ENCODE measurements around the gene FAM83G. TPM values are rescaled to one million over a fixed set of nuclear protein-coding genes. Genes with fewer than 3 reads are reported as not detected.
"Not testable (repeated sequence)": the region's sequence is repeated elsewhere in the genome, so short reads cannot be mapped to it uniquely, and the experiment has no call there.

The FAM83G gene
- total RNA-seq, 1 donor from 2014 or later = 28.4 TPM

- no peak for DNase-seq (ENCODE audit: low read depth)
These were observed 18.8 kb upstream of the FAM83G start for GRCh38 chr17:19023209-19023999.

GRCh38 chr17:19022747-19023146, 18.2 kb upstream of the FAM83G start:
- H3K27me3 ChIP-seq (ENCODE audit: control insufficient read depth, insufficient read depth, low read length) = no peaks in the 10 kb centered on the region
- H3K4me3 ChIP-seq (ENCODE audit: low read depth, low read length) = no peak overlapping the region
- TF ChIP-seq, protein P1, sequence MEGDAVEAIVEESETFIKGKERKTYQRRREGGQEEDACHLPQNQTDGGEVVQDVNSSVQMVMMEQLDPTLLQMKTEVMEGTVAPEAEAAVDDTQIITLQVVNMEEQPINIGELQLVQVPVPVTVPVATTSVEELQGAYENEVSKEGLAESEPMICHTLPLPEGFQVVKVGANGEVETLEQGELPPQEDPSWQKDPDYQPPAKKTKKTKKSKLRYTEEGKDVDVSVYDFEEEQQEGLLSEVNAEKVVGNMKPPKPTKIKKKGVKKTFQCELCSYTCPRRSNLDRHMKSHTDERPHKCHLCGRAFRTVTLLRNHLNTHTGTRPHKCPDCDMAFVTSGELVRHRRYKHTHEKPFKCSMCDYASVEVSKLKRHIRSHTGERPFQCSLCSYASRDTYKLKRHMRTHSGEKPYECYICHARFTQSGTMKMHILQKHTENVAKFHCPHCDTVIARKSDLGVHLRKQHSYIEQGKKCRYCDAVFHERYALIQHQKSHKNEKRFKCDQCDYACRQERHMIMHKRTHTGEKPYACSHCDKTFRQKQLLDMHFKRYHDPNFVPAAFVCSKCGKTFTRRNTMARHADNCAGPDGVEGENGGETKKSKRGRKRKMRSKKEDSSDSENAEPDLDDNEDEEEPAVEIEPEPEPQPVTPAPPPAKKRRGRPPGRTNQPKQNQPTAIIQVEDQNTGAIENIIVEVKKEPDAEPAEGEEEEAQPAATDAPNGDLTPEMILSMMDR (IDR thresholded peaks at IDR 0.05; ENCODE audit: insufficient read depth, low read length, severe bottlenecking) = no peak
- no peak for DNase-seq (ENCODE audit: low read depth)
- FAIRE-seq = no peak
- H3K36me3 ChIP-seq (ENCODE audit: control insufficient read depth, insufficient read depth, low read length) = no peaks in the 10 kb centered on the region

More at GRCh38 chr17:19023209-19023999, 18.8 kb upstream of the FAM83G start:
- no peaks in the 10 kb centered on the region for H3K36me3 ChIP-seq (ENCODE audit: control insufficient read depth, insufficient read depth, low read length)
- FAIRE-seq = no peak
- H3K4me3 ChIP-seq (ENCODE audit: low read depth, low read length) = no peak overlapping the region
- no peaks in the 10 kb centered on the region for H3K27me3 ChIP-seq (ENCODE audit: control insufficient read depth, insufficient read depth, low read length)
- TF ChIP-seq, protein P1 (IDR thresholded peaks at IDR 0.05; ENCODE audit: insufficient read depth, low read length, severe bottlenecking) = no peak

- FAIRE-seq (no peak), DNase-seq (ENCODE audit: low read depth) (no peak)
- no peak overlapping the region for H3K4me3 ChIP-seq (ENCODE audit: low read depth, low read length)
- H3K36me3 ChIP-seq (ENCODE audit: control insufficient read depth, insufficient read depth, low read length) = no peaks in the 10 kb centered on the region
- no peaks in the 10 kb centered on the region for H3K27me3 ChIP-seq (ENCODE audit: control insufficient read depth, insufficient read depth, low read length)
- TF ChIP-seq, protein P1 (IDR thresholded peaks at IDR 0.05; ENCODE audit: insufficient read depth, low read length, severe bottlenecking) = no peak
These were observed 17.6 kb upstream of the FAM83G start for GRCh38 chr17:19022128-19022527.

GRCh38 chr17:19021622-19022083, 17.1 kb upstream of the FAM83G start:
- H3K4me3 ChIP-seq (ENCODE audit: low read depth, low read length) = no peak overlapping the region
- TF ChIP-seq, protein P1 (IDR thresholded peaks at IDR 0.05; ENCODE audit: insufficient read depth, low read length, severe bottlenecking) = no peak
- H3K27me3 ChIP-seq (ENCODE audit: control insufficient read depth, insufficient read depth, low read length) = no peaks in the 10 kb centered on the region
- FAIRE-seq (no peak), DNase-seq (ENCODE audit: low read depth) (no peak)
- no peaks in the 10 kb centered on the region for H3K36me3 ChIP-seq (ENCODE audit: control insufficient read depth, insufficient read depth, low read length)

GRCh38 chr17:19021011-19021621, 16.6 kb upstream of the FAM83G start:
- peak; percentile 55 for FAIRE-seq
- not testable (repeated sequence) for H3K27me3 ChIP-seq (ENCODE audit: control insufficient read depth, insufficient read depth, low read length); H3K36me3 ChIP-seq (ENCODE audit: control insufficient read depth, insufficient read depth, low read length); DNase-seq (ENCODE audit: low read depth); H3K4me3 ChIP-seq (ENCODE audit: low read depth, low read length)

GRCh38 chr17:19020016-19020415, 15.5 kb upstream of the FAM83G start:
- DNase-seq (ENCODE audit: low read depth) = no peak
- TF ChIP-seq, protein P1 (IDR thresholded peaks at IDR 0.05; ENCODE audit: insufficient read depth, low read length, severe bottlenecking) = no peak
- no peaks in the 10 kb centered on the region for H3K36me3 ChIP-seq (ENCODE audit: control insufficient read depth, insufficient read depth, low read length)
- no peaks in the 10 kb centered on the region for H3K27me3 ChIP-seq (ENCODE audit: control insufficient read depth, insufficient read depth, low read length)
- H3K4me3 ChIP-seq (ENCODE audit: low read depth, low read length) = no peak overlapping the region
- FAIRE-seq = no peak

Measured in bronchial epithelial cell (primary cell).